SK-N-SH treated with all-trans-retinoic acid at 6 μM for 48 hours (cell line): ENCODE results near the gene ZCCHC2.

Source experiments
- ARNTL ChIP-seq: fragments of 450-650 bp; formaldehyde crosslinking; IDR thresholded peaks from 2 replicates; pipeline ENCODE4 v1.5.0; 2020; ENCODE audit warnings: low read depth, mild to moderate bottlenecking, moderate library complexity, borderline replicate concordance
- RARB ChIP-seq: fragments of 250-450 bp; sonication (Bioruptor Pico); IDR thresholded peaks from 2 replicates; pipeline ENCODE4 v1.8.0; 2021; ENCODE audit warnings: mild to moderate bottlenecking, moderate library complexity
- ZC3H10 ChIP-seq: fragments of 250-450 bp; sonication (Bioruptor Pico); IDR thresholded peaks from 2 replicates; pipeline ENCODE4 v1.5.1; 2021; ENCODE audit warnings: mild to moderate bottlenecking, moderate library complexity
- ZFP30 ChIP-seq: fragments of 450-650 bp; formaldehyde crosslinking; IDR thresholded peaks from 2 replicates; pipeline ENCODE4 v1.5.0; 2022; ENCODE audit warnings: mild to moderate bottlenecking, moderate library complexity
- ZNF70 ChIP-seq: fragments of 450-650 bp; formaldehyde crosslinking; IDR thresholded peaks from 2 replicates; pipeline ENCODE4 v1.5.0; 2020; ENCODE audit warnings: mild to moderate bottlenecking, moderate library complexity
- TF ChIP-seq, protein P1 (sequence below): fragments of 250-450 bp; sonication (Bioruptor Pico); IDR thresholded peaks from 2 replicates; pipeline ENCODE4 v1.5.1; 2021; ENCODE audit warnings: mild to moderate bottlenecking, moderate library complexity
- TF ChIP-seq, protein P2 (sequence below): fragments of 250-450 bp; sonication (Bioruptor Pico); IDR thresholded peaks from 2 replicates; pipeline ENCODE4 v1.5.1; 2020; ENCODE audit warnings: low read depth, mild to moderate bottlenecking, moderate library complexity

The ZCCHC2 gene

DNA sequence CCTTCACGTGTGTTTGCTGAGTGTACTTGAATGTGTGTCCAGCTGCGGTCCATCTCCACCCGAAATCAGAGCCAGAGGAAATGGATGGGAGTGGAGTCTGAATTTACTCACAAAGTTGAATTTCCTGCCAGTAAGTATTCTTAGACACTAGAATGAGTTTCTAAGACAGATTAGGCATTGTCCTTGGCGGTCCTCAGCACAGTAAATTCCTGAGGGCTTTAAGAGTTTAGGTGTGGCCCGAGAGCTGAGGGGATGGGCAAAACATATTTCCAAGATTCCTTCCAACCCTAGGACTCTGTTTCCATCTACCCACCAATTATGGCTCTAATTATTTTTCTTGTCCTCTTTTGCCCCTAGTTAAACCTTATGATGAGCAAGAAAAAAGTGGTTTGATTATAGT is 102.2 kb downstream of the ZCCHC2 start (continued):
- TF ChIP-seq, protein P1, sequence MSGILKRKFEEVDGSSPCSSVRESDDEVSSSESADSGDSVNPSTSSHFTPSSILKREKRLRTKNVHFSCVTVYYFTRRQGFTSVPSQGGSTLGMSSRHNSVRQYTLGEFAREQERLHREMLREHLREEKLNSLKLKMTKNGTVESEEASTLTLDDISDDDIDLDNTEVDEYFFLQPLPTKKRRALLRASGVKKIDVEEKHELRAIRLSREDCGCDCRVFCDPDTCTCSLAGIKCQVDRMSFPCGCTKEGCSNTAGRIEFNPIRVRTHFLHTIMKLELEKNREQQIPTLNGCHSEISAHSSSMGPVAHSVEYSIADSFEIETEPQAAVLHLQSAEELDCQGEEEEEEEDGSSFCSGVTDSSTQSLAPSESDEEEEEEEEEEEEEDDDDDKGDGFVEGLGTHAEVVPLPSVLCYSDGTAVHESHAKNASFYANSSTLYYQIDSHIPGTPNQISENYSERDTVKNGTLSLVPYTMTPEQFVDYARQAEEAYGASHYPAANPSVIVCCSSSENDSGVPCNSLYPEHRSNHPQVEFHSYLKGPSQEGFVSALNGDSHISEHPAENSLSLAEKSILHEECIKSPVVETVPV (CRISPR knock-in tag), result no peak
- TF ChIP-seq RARB (CRISPR knock-in tag) (no peak), ARNTL (CRISPR knock-in tag) (no peak), ZNF70 (no peak), ZC3H10 (CRISPR knock-in tag) (no peak), ZFP30 (CRISPR knock-in tag) (no peak)
- TF ChIP-seq, protein P2, sequence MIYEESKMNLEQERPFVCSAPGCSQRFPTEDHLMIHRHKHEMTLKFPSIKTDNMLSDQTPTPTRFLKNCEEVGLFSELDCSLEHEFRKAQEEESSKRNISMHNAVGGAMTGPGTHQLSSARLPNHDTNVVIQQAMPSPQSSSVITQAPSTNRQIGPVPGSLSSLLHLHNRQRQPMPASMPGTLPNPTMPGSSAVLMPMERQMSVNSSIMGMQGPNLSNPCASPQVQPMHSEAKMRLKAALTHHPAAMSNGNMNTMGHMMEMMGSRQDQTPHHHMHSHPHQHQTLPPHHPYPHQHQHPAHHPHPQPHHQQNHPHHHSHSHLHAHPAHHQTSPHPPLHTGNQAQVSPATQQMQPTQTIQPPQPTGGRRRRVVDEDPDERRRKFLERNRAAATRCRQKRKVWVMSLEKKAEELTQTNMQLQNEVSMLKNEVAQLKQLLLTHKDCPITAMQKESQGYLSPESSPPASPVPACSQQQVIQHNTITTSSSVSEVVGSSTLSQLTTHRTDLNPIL, result no peak
